Right lobe of liver (tissue), 4 donors: ENCODE data around the gene METTL24.

Source experiments
- POLR2A ChIP-seq: fragments of 450-650 bp; IDR thresholded peaks from one replicate; pipeline ENCODE4 v1.6.1; 2017; ENCODE audit warnings: antibody characterized with exemption, mild to moderate bottlenecking
- TF ChIP-seq, protein P1 (sequence below), 4 donors: fragments of 200-600 bp in 3 of 4; fragments of 450-650 bp in 1 of 4; IDR thresholded peaks; one replicate each; pipeline versions ENCODE4 v1.5.1 to v1.8.0; 2016 to 2022; ENCODE audit warnings: antibody characterized with exemption in 4 of 4, mild to moderate bottlenecking in 2 of 4
- donor health status: DM: no; HTN: no; CAD: no.
- donor health status: DM: no; HTN: no; CAD: no.
- donor health status: DM: no; HTN: yes; CAD: no.

DNA sequence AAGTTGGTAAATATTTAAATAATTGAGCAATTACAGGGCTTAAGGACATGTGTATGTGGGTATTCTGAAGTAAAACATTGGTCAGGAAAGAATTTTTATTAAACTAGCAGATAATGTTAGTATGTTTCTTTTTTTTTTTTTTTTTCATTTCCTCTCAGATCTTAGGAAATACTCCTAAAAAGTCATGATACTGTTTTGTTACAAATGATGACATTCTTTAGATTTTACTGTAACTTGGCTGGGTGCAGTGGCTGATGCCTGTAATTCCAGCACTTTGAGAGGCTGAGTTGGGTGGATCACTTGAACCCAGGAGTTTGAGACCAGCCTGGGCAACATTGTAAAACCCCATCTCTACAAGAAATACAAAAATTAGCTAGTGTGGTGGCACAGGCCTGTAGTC, 136.4 kb downstream of the METTL24 start:
- TF ChIP-seq, protein P1, sequence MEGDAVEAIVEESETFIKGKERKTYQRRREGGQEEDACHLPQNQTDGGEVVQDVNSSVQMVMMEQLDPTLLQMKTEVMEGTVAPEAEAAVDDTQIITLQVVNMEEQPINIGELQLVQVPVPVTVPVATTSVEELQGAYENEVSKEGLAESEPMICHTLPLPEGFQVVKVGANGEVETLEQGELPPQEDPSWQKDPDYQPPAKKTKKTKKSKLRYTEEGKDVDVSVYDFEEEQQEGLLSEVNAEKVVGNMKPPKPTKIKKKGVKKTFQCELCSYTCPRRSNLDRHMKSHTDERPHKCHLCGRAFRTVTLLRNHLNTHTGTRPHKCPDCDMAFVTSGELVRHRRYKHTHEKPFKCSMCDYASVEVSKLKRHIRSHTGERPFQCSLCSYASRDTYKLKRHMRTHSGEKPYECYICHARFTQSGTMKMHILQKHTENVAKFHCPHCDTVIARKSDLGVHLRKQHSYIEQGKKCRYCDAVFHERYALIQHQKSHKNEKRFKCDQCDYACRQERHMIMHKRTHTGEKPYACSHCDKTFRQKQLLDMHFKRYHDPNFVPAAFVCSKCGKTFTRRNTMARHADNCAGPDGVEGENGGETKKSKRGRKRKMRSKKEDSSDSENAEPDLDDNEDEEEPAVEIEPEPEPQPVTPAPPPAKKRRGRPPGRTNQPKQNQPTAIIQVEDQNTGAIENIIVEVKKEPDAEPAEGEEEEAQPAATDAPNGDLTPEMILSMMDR (IDR thresholded peaks at IDR 0.05) = no peak
- no peak for TF ChIP-seq POLR2A
